Epithelial cell of proximal tubule (primary cell): ENCODE measurements around the gene HIC1. TPM values are rescaled to one million over a fixed set of nuclear protein-coding genes. Genes with fewer than 3 reads are reported as not detected.

Experiments
- DNase-seq: peaks from one replicate; pipeline ENCODE4 v3.0.0-alpha.2; 2011; ENCODE audit warnings: low read depth
- H3K4me3 ChIP-seq: 2 replicates; pipeline ENCODE4 v1.5.1; 2011; ENCODE audit warnings: low read depth, mild to moderate bottlenecking, low read length
- total RNA-seq: library from RNA; depleted of rRNA; stranded (reverse); fragments of >200 nt; gene quantifications from 2 replicates; pipeline ENCODE4 v1.2.3, GENCODE V29; 2015
- TF ChIP-seq, protein P1 (sequence below): conservative IDR thresholded peaks from 2 replicates; pipeline ENCODE4 v1.5.1; 2012; ENCODE audit warnings: low read depth, mild to moderate bottlenecking, low read length

The HIC1 gene
- total RNA-seq, 1 donor from 2014 or later, result 2.7 TPM

DNA sequence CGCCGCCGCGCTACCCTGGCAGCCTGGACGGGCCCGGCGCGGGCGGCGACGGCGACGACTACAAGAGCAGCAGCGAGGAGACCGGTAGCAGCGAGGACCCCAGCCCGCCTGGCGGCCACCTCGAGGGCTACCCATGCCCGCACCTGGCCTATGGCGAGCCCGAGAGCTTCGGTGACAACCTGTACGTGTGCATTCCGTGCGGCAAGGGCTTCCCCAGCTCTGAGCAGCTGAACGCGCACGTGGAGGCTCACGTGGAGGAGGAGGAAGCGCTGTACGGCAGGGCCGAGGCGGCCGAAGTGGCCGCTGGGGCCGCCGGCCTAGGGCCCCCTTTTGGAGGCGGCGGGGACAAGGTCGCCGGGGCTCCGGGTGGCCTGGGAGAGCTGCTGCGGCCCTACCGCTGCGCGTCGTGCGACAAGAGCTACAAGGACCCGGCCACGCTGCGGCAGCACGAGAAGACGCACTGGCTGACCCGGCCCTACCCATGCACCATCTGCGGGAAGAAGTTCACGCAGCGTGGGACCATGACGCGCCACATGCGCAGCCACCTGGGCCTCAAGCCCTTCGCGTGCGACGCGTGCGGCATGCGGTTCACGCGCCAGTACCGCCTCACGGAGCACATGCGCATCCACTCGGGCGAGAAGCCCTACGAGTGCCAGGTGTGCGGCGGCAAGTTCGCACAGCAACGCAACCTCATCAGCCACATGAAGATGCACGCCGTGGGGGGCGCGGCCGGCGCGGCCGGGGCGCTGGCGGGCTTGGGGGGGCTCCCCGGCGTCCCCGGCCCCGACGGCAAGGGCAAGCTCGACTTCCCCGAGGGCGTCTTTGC lies 3.1 kb downstream of the HIC1 start:
- no peak for DNase-seq

DNA sequence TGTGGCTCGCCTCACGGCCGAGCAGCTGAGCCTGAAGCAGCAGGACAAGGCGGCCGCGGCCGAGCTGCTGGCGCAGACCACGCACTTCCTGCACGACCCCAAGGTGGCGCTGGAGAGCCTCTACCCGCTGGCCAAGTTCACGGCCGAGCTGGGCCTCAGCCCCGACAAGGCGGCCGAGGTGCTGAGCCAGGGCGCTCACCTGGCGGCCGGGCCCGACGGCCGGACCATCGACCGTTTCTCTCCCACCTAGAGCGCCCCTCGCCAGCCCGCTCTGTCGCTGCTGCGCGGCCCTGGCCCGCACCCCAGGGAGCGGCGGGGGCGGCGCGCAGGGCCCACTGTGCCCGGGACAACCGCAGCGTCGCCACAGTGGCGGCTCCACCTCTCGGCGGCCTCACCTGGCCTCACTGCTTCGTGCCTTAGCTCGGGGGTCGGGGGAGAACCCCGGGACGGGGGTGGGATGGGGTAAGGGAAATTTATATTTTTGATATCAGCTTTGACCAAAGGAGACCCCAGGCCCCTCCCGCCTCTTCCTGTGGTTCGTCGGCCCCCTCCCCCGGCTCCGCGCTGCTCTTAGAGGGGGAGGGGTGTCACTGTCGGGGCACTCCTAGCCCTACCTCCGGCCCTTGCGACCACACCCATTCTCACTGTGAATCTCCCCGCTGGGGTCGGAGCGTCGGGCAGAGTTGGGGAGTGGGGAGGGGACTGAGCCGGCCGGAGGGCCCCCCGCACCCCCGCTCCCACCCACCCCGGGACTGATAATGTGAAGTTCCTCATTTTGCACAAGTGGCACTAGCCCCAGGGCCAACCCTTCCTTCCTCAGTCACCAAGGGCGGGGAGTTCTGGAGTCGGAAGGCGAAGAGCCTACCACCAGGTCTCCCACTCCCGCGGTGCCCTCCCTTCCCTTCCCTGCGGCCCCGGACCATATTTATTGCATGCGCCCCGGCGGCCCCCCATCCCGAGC lies 4.0 kb downstream of the HIC1 start:
- DNase-seq, result no peak
- TF ChIP-seq, protein P1, sequence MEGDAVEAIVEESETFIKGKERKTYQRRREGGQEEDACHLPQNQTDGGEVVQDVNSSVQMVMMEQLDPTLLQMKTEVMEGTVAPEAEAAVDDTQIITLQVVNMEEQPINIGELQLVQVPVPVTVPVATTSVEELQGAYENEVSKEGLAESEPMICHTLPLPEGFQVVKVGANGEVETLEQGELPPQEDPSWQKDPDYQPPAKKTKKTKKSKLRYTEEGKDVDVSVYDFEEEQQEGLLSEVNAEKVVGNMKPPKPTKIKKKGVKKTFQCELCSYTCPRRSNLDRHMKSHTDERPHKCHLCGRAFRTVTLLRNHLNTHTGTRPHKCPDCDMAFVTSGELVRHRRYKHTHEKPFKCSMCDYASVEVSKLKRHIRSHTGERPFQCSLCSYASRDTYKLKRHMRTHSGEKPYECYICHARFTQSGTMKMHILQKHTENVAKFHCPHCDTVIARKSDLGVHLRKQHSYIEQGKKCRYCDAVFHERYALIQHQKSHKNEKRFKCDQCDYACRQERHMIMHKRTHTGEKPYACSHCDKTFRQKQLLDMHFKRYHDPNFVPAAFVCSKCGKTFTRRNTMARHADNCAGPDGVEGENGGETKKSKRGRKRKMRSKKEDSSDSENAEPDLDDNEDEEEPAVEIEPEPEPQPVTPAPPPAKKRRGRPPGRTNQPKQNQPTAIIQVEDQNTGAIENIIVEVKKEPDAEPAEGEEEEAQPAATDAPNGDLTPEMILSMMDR, result peak; percentile 58
- no peak overlapping the region for H3K4me3 ChIP-seq

More for the DNA sequence above, 3.1 kb downstream of the HIC1 start:
- TF ChIP-seq, protein P1, result no peak
- no peak overlapping the region for H3K4me3 ChIP-seq

DNA sequence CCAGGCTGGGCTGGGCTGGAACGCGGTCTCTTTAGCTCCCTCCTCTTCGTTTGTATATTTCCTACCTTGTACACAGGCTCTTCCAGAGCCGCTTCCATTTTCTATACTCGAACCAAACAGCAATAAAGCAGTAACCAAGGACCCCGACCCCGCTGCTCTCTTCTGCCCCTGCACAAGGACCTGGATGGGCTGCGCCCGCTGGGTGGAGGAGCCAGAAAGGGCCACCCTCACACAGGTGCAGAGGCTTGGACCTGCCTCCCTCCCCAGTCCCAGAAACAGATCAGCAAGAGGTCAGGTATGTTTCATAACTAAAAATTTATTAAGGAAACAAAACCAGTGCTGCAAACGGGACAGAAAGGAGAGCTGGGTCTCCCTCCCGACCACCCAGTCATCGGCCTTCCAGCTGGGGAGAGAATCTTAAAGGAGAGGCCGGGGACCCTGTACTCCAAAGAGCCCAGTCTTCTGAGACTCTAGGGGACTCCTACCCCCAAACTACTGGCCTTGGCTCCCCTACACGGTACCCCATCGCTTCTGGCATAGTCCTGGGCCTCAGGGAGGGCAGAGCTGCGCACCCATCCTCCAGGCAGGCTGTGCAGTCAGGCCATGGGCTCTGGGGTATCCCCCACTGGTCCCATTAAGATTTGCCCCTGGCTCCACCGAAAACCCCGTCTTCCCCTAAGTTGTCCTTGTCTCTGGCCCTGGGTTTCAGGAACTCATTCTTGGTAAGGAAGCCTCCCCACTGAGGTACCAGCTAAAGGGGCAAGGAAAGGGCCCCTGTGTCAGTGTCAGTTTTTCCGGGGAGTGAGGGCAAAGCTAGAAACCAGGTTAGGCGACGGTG lies 4.9 kb downstream of the HIC1 start:
- no peak for DNase-seq
- TF ChIP-seq, protein P1, result no peak
- H3K4me3 ChIP-seq, result no peak overlapping the region

DNA sequence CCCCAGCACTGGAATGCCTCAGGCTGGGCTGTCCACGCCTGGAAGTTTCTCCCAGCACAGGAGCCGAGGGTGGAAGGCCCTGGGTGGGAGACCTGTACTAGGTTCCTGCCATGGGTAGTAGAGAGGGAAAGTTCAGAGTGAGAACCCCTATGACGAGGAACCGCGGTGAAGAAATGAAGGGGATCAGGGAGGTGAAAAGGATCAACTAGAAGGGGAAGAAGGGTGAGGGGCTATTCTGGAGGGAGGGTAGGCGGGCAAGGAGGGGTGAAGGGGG lies 5.4 kb downstream of the HIC1 start:
- H3K4me3 ChIP-seq, result no peak overlapping the region
- DNase-seq, result no peak
- TF ChIP-seq, protein P1, result no peak

DNA sequence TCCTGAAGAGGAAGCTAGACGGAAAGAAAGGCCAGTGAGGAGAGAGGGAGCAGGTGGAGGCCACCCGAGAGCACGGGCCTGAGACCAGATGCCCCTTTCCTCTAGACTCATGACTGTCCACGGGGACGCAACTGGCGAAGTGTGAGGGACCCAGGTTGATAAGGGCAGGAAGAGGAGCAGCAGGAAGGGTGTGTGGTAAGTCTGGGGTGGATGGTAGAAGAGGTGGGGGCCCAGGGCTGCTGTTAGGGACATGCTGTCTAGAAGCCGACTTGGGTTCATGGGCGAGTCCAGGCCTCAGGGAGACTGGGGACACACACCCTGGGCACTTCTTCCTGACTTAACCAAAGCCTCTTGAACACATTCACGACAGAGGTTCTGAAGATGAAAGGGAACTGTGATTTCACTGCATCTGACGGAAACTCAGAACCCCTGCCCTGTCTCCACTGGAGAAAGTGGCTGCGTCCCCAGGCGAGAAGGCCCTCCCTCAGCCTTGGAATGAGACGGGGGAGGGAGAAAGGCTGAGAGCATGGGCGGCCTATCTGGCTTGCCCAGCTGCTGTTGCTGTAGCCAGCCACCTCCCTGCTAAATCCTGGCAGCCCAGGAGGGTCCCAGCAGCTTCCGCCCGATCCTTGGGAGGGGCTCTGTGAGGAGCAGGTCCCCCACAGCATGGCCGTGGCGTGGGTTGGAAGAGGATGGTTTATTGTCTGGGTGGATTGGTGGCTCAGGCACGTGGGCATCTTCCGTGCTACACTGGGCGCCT lies 6.0 kb downstream of the HIC1 start:
- H3K4me3 ChIP-seq, result no peak overlapping the region
- no peak for DNase-seq
- TF ChIP-seq, protein P1, result no peak

DNA sequence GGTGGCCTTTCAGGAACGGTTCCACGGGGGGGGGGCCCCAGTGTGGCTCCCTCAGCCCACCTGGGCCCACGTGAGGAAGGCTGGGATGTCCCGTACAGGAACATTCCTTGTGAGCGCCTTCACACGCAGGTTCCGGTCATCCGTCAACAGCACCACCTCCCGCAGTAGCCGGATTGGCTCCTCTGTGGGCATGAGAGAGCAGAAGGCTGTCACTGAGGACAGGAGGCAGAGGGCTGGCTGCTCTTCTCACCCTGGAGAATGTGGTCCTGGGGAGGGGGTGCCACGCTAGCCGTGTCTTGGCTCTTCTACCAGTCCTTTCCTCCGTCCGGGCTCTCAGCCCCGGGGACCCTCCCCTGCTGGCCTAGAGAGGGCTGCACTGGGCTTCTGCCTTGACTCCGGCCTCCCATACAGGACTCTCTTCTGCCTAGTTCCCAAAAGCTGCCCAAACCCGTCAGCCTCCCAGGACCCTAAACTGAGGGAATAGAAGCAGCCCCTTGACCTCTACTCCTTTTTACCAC lies 6.6 kb downstream of the HIC1 start:
- H3K4me3 ChIP-seq, result no peak overlapping the region
- no peak for DNase-seq
- TF ChIP-seq, protein P1, result no peak
